B cell (primary cell): ENCODE measurements around the gene HES7. TPM values are rescaled to one million over a fixed set of nuclear protein-coding genes. Genes with fewer than 3 reads are reported as not detected.

Experiments
- ATAC-seq: fragments of 200-7000 bp; cut with Tn5 transposase; one replicate; pipeline ENCODE4 v1.10.0; 2021; ENCODE audit warnings: low read depth, mild to moderate bottlenecking, moderate number of reproducible peaks, moderate library complexity
- CTCF ChIA-PET: fragments of 350-600 bp; sonication (Branson Sonifier 250); formaldehyde crosslinking; loops from one replicate; lab custom pipeline; 2021; ENCODE audit warnings: antibody characterized with exemption, inconsistent platforms; lab: Charles Lee
- POLR2A ChIA-PET: fragments of 350-600 bp; sonication (Branson Sonifier 250); formaldehyde crosslinking; loops from one replicate; lab custom pipeline; 2021; ENCODE audit warnings: antibody characterized with exemption; lab: Charles Lee
- DNase-seq: peaks from one replicate; pipeline ENCODE4 v3.0.0; 2013
- H2AFZ ChIP-seq: 2 replicates; pipeline ENCODE4 v1.6.1; 2012; ENCODE audit warnings: mild to moderate bottlenecking, low read depth, low read length; ENCODE audit not compliant: insufficient read depth, poor library complexity, severe bottlenecking
- H3K27ac ChIP-seq, 2 donors: 1 replicate in 1 of 2; 2 replicates in 1 of 2; pipeline ENCODE4 v1.5.1; 2012 to 2013; ENCODE audit warnings: low read length in 2 of 2, mild to moderate bottlenecking in 2 of 2, moderate library complexity in 1 of 2
- H3K27me3 ChIP-seq, 4 experiments: fragments of 200-600 bp in 1 of 4; sonication (generic) in 1 of 4; replicated peaks in 1 of 4; 1 replicate in 2 of 4; 2 replicates in 2 of 4; pipeline versions ENCODE4 v1.6.1 to v1.7.0; 2013 to 2016; ENCODE audit warnings: low read length in 3 of 4, mild to moderate bottlenecking in 2 of 4, mixed read lengths in 1 of 4, moderate library complexity in 1 of 4; ENCODE audit not compliant: insufficient read depth in 4 of 4, control insufficient read depth in 3 of 4; ENCODE audit errors: control extremely low read depth in 1 of 4
- H3K36me3 ChIP-seq, 2 experiments: replicated peaks in 1 of 2; 1 replicate in 1 of 2; 2 replicates in 1 of 2; pipeline versions ENCODE4 v1.6.1 to v1.7.1; 2013; ENCODE audit warnings: low read length in 1 of 2; ENCODE audit not compliant: insufficient read depth in 2 of 2, control insufficient read depth in 1 of 2; ENCODE audit errors: control extremely low read depth in 1 of 2, extremely low read depth in 1 of 2
- H3K4me1 ChIP-seq, 2 donors: fragments of 200-600 bp in 1 of 2; sonication (generic) in 1 of 2; 1 replicate in 1 of 2; 2 replicates in 1 of 2; pipeline versions ENCODE4 v1.5.1 to v1.6.1; 2013 to 2017; ENCODE audit warnings: low read length in 2 of 2; ENCODE audit not compliant: control insufficient read depth in 2 of 2, insufficient read depth in 2 of 2
- H3K4me2 ChIP-seq: replicated peaks from 2 replicates; pipeline ENCODE3; 2012; ENCODE audit warnings: mild to moderate bottlenecking, low read depth, low read length; ENCODE audit not compliant: poor library complexity, severe bottlenecking
- H3K4me3 ChIP-seq, 5 experiments: fragments of 200-600 bp in 1 of 5; sonication (generic) in 1 of 5; 1 replicate in 3 of 5; 2 replicates in 2 of 5; pipeline versions ENCODE4 v1.5.1 to v1.7.0; 2011 to 2016; ENCODE audit warnings: low read length in 4 of 5, mild to moderate bottlenecking in 4 of 5, low read depth in 2 of 5, control low read depth in 1 of 5, moderate library complexity in 1 of 5; ENCODE audit not compliant: insufficient read depth in 1 of 5; ENCODE audit errors: control extremely low read depth in 1 of 5, extremely low read depth in 1 of 5
- H3K79me2 ChIP-seq: fragments of 200-600 bp; sonication (generic); one replicate; pipeline ENCODE4 v1.6.0; 2016; ENCODE audit warnings: low read length; ENCODE audit not compliant: control insufficient read depth, insufficient read depth
- H3K9ac ChIP-seq: fragments of 200-600 bp; sonication (generic); 2 replicates; pipeline ENCODE4 v1.6.1; 2017; ENCODE audit warnings: mild to moderate bottlenecking, low read length, moderate library complexity
- H3K9me3 ChIP-seq, 3 donors: one replicate each; pipeline versions ENCODE4 v1.6.1 to v1.7.1; 2013; ENCODE audit warnings: low read length in 2 of 3; ENCODE audit not compliant: control insufficient read depth in 2 of 3, insufficient read depth in 1 of 3; ENCODE audit errors: control extremely low read depth in 1 of 3
- H4K20me1 ChIP-seq: 2 replicates; pipeline ENCODE4 v1.6.0; 2012; ENCODE audit warnings: mild to moderate bottlenecking, low read length; ENCODE audit not compliant: insufficient read depth, control insufficient read depth, poor library complexity, severe bottlenecking
- H3K27ac Mint-ChIP-seq: one replicate; pipeline ENCODE4 v1.8.0; 2021; ENCODE audit warnings: mixed read lengths
- H3K27me3 Mint-ChIP-seq: one replicate; pipeline ENCODE4 v1.8.0; 2021; ENCODE audit warnings: mixed read lengths
- H3K4me1 Mint-ChIP-seq: one replicate; pipeline ENCODE4 v1.8.0; 2021; ENCODE audit warnings: mixed read lengths
- H3K4me3 Mint-ChIP-seq: one replicate; pipeline ENCODE4 v1.8.0; 2021; ENCODE audit warnings: mixed read lengths
- H3K9me3 Mint-ChIP-seq: one replicate; pipeline ENCODE4 v1.8.0; 2022; ENCODE audit warnings: mixed read lengths; ENCODE audit not compliant: insufficient read depth
- CTCF ChIP-seq: fragments of 200-600 bp; IDR thresholded peaks from one replicate; pipeline ENCODE4 v1.8.0; 2022; ENCODE audit warnings: antibody characterized with exemption, mild to moderate bottlenecking
- EZH2 ChIP-seq: IDR thresholded peaks from 2 replicates; pipeline ENCODE4 v1.6.1; 2012; ENCODE audit warnings: borderline replicate concordance, low read depth, mild to moderate bottlenecking, moderate library complexity, low read length; ENCODE audit not compliant: insufficient read depth, poor library complexity, severe bottlenecking
- WGBS: methylation state at CpG from one replicate; pipeline ENCODE4 v1.1.5; 2013; ENCODE audit warnings: missing lambda C conversion rate; ENCODE audit not compliant: insufficient coverage; 5-methylcytosine and 5-hydroxymethylcytosine counted together
- intact Hi-C: fragments of 100-400 bp; cut with micrococcal nuclease; formaldehyde crosslinking; loops from one replicate; pipeline ENCODE4 v1.10.0; 2022
- polyA plus RNA-seq: library from polyadenylated mRNA; depleted of rRNA; stranded (reverse); fragments of >200 nt; gene quantifications from 2 replicates; pipeline ENCODE4 v1.2.3, GENCODE V29; 2012
- total RNA-seq, 2 donors: library from RNA; stranded (reverse); fragments of 120-200 nt in 1 of 2; gene quantifications; 1 replicate in 1 of 2; 2 replicates in 1 of 2; pipeline versions ENCODE4 v1.2.3 to v1.2.4, GENCODE V29; 2013 to 2022

Gene HES7
- total and polyA plus RNA-seq, 2 donors (not counting 1 experiment from before 2014, with no cell fraction given): 0.34 TPM; not detected in 1

GRCh38 chr17:8163978-8164814 lies 40.3 kb upstream of the HES7 start:
- H3K4me1 Mint-ChIP-seq: peaks cover 39% of the 10 kb centered on the region
- Histone ChIP-seq H3K79me2 (peaks cover 25% of the 10 kb centered on the region), H3K27me3 (no peaks in the 10 kb centered on the region), H3K4me3 (no peak overlapping the region), H3K36me3 (peaks cover 0 to 25% of the 10 kb centered on the region in 2 experiments), H4K20me1 (peaks cover 4% of the 10 kb centered on the region), H3K4me1 (peaks cover 32 to 49% of the 10 kb centered on the region in 2 donors), H3K4me2 (peak overlapping the region; percentile 99), H2AFZ (peak overlapping the region; percentile 96), H3K9me3 (no peaks in the 10 kb centered on the region), H3K27ac (peak overlapping the region; percentile 94 to 99), H3K9ac (no peak overlapping the region)
- intact Hi-C loops: loop anchor here (1.0 kb wide), 1 partner anchor 9 kb away; no protein-coding TSS in a partner anchor
- POLR2A ChIA-PET: interaction anchor here (0.6 to 1.9 kb wide), 7 partner anchors 9 to 83 kb away, joined by 3 to 14 read pairs (median 5); partner anchors contain the start of genes BORCS6 and CTC1
- H3K27me3 Mint-ChIP-seq: no peaks in the 10 kb centered on the region
- H3K4me3 Mint-ChIP-seq: peak overlapping the region; percentile 93
- TF ChIP-seq EZH2 (no peak), CTCF (no peak)
- DNase-seq: peak; percentile 60
- no peaks in the 10 kb centered on the region for H3K9me3 Mint-ChIP-seq
- no peak for ATAC-seq
- CTCF ChIA-PET: interaction anchor here (0.6 to 1.4 kb wide), 6 partner anchors 8 to 87 kb away, joined by 3 to 5 read pairs (median 4); no protein-coding TSS in a partner anchor
- H3K27ac Mint-ChIP-seq: peak overlapping the region; percentile 99
- 21% methylated on average over 4 of the region's 13 CpGs for WGBS
